Right forelimb (tissue), 1 donor: ENCODE results near the gene SEMA4D.

Experiments
- DNase-seq: peaks from one replicate; pipeline ENCODE4 v3.0.0-alpha.2; 2018

SEMA4D gene

GRCh38 chr9:89425921-89426383, 72.0 kb downstream of the SEMA4D start:
- DNase-seq = no peak

DNA sequence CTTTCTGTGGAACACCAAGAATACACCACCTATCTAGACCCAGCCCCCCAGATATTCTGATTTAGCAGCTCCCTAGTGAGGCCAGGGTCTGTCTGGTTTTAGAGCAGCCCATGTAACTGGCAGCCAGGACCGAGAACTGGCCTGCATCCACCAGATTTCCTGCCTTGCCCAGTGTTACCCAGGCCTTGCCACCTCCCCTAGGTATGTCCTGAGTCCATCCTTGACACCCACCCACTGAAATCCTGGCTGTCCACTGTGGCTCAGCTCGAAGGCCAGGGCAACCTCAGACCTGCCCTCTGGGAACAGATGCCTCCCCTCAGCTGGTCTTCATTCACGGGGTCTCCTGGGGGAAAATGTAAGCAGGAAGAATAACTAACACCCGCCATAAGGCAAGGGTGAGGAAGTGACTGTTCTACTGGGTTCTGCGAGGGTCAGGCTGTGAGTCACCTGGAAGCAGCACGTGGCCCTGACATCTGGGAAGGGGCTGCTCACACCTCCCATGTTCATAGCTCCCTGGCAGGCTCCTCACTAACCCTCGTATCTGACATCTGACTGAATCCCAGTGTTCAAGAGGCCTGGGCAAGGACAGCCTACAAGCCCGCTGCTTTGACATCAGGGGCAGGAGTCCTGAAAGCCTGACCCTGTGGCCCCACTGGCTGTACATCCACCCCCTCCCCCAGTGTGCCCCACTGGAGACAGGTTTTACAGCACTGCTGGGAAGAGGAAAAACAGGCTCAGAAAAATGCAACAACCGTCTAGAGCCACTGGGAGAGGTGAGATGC, 72.7 kb downstream of the SEMA4D start:
- no peak for DNase-seq

- no peak for DNase-seq
Observed at GRCh38 chr9:89422151-89422975, 75.5 kb downstream of the SEMA4D start.

- DNase-seq = no peak
Observed at GRCh38 chr9:89421595-89421994, 76.3 kb downstream of the SEMA4D start.

DNA sequence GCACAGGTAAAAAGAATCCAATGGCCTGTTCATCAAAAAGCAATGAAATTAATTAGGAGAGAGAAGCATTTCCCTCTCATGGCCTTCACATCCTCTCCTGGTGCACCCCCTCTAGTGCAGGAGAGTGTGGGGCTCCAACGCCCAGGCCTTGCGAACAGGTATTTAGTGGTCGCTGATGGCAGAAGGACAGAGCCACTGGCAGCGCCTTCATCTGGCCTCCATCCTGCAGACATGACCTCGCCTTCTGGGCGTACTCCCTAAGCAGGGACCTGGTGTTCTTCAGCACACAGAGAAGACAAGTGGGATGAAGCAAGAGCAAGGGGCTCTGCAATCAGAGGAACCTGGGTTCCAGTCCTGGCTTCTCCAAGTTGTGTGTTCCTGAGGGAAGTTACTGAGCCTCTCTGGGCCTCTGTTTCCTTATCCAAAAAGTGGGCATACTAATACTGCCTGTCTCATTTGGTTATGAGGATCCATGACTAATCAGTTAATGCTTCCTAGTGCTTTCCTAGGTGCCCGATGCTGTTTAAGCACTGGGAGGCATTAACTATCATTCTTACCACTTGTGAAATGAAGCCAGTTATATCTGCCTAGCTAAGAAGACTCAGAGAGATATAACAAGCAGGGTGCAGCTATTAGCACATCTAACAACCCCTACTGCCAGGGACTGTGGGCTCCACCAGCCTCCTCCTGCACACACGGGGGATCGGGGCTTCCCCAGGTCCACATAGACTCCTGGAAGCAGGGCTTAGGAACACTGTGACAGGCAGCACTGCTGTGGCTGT, 77.3 kb downstream of the SEMA4D start:
- no peak for DNase-seq

GRCh38 chr9:89419978-89420394, 77.9 kb downstream of the SEMA4D start:
- no peak for DNase-seq

DNA sequence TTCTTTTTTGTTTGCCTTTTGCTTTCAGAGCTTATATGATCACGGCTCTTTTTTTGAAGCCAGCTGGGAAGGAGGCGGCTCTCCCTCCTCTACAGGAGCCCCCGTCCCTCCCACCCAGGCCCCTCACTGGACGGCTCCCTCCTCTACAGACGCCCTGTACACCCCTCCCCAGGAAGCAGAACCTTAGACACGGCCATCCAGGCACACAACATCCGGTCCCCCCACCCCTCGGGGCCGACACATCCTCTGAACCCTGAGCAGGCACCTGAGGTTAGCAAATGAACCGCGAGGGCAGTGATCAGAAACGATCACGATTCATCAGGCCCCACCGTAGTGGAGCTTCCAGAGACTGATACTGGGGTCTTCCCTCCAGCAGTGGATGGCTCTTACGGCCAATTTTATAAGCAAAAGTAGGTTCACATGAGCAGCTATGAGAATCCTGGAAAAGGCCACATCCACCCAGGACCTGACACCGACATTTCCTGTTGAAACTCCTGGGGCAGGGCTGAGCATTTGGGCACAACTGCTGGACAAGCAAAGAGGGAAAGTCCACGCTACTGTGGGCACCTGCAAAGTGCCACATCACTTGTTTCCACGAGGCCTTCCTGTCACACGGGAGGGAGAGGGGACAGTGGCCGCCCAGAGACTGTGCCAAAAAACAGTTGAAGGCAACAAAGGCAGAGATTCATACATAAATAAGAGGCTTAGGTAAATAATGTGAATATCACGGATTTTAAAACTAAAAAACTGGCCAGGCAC, 78.9 kb downstream of the SEMA4D start:
- DNase-seq = no peak

DNA sequence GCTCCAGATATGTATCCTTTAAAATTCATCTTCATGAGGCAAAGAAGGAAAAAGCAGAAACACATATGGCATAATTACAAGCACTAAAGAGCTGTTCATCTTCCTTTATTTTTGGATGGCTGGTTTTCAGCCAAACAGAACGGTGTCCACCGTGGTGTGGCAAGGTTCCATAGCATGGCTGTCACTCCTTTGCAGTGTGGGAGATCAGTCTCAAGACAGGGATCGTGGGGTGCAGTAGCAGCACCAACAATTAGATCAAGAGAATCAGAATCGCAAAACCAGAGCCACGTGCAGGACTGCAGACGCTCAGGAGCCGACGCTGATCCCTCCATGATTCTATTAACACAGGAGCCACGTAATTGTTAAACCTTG, 79.5 kb downstream of the SEMA4D start:
- DNase-seq = no peak

DNA sequence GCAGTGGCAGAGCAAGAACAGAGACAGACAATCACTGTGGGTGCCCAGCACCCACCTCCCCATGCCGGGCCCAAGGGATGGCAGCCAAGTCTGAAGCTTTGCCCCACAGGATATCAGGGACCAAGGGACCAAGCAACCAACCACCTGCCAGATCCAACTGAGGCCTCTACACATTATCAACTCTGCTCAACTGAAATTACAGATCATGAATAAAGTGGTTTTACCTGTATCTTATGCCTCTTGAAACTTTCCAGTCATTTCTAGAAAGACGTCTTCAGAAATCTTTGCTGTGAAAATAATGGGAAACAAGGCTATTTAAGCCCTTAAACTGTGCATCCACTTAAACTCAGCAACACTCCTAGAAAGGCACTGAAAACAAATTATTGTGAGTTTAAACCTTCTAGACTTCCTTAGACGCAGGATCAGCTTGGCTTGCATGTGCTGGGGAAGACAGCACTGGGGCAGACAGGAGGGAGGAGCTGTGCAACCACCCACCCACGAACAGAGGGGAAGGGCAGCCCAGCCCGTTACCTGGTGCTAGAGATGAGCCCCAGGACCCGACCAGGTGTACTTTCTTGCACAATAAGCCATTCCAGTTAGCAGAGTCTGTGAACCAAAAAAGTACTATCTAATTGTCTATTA, 80.0 kb downstream of the SEMA4D start:
- no peak for DNase-seq

DNA sequence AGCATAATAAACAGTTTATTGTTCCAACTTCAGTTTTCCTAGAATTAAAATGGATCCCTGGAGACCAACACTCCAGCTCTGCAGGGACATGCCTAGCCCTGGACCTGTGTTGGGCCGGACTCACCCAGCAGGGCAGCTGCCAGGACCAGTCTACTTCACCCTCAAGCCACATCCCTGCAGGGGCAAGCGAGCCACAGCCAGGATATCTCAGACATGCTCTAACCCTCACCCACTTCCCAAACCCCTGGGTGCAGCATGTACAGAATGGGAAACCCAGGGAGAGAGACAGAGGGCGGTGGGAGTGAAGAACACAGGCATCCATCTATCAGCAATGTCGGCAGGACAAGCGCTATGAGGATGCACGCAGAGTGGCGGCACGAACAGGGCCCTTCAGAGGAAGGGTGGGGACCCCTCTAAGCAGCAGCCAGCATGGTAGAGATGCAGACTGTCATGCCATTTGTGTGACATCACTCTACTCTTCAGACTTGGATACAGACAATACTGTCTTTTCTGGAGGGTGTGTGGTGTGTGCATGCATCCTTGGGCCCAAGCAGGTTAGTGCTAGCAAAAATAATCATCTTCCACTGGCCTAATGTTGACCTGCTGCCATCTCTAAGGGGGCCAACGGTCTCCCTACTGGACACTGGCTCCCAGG, 83.1 kb downstream of the SEMA4D start:
- no peak for DNase-seq

GRCh38 chr9:89413963-89414638, 83.8 kb downstream of the SEMA4D start:
- DNase-seq = no peak

DNA sequence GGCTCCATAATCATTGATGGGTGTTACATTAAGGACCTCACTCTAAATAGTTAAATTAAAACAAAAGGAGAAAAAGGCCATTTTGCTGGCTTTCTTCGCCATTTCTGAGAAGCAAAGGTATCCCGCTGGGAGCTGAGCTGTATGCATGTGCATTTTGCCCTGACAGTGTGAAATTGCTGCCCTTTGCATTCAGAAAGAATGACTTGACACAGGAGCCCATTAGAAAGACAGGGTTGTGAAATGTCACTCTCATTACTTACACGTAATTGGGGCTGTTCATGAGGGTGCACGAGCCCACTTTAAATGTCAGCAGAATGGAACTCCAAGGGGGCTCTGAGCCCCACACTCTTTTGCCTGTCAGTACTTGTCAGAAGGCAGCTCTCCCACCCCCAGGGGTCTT, 85.0 kb downstream of the SEMA4D start:
- no peak for DNase-seq

GRCh38 chr9:89412541-89412940, 85.4 kb downstream of the SEMA4D start:
- no peak for DNase-seq

- DNase-seq = no peak
Observed at GRCh38 chr9:89411759-89412158, 86.2 kb downstream of the SEMA4D start.

- no peak for DNase-seq
Observed at GRCh38 chr9:89410641-89411350, 87.1 kb downstream of the SEMA4D start.

GRCh38 chr9:89410022-89410421, 87.9 kb downstream of the SEMA4D start:
- no peak for DNase-seq

DNA sequence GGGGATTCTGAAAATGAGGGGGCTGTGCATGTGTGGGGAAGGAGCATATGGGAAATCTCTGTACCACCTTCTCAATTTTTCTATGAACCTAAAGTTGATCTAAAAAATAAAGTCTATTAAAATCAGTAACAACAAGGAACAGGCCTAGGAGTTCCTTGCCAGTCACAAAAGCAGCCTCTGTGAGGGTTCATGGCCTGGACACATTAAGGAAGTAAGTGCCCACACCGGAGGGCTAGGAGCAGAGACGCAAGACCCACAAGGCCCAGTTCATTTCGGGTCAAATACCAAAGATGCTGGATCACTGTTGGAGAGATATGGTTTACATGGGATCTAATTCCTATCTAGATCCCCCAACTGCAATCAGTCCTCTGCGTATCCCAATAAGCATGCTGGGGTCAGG, 88.4 kb downstream of the SEMA4D start:
- DNase-seq = no peak

DNA sequence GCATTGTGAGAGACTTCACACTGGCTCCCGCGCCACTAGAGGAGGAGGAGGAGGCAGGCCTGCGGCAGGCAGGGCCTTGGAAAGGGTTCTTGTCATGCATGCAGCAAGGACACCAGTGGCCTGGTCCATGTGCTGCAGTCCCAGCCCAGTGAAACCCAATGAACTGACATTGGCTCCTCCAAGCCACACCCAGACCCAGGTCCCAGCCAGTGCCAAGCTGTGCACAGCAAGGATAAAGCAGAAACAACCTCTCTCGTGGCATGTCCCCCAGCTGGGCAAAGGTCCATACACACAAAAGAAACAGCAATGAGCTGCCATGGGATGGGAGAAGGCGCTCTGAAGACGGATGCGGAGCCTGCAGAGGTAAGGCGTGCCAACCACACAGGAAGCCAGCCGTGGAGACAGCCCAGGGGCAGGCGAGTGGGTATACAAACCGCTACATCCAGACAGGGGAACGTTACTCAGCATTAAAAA, 89.2 kb downstream of the SEMA4D start:
- no peak for DNase-seq

DNA sequence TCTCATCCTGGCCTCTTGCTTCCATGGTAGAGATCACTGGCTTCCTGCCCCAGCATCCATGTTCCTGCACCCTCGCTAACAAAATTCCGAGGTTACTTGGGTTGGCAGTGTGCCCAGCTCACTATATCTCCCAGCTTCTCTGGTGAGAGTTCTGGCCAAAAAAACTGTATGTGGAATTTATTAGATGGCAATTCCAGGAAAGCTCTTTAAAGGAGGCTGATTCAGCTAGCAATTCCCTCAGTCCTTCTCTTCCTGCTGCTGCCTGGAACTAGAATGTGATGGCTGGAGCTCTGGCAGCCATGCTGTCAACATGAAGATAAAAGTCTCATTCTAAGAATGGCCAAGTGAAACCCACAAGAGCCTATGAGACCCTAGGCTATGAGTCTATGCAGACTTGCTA, 90.8 kb downstream of the SEMA4D start:
- DNase-seq = no peak

- DNase-seq = no peak
Observed at GRCh38 chr9:89405826-89406225, 92.1 kb downstream of the SEMA4D start.
